ENCODE measurements around the gene VSX1.

Gene VSX1

GRCh38 chr20:25046736-25047666, 34.9 kb downstream of the VSX1 start:
- Histone ChIP-seq H3K9me3 (ENCODE audit: control insufficient read depth, low read length) (no peaks in the 10 kb centered on the region), H3K36me3 (ENCODE audit: control insufficient read depth, insufficient read depth, low read length) (no peaks in the 10 kb centered on the region), H3K4me1 (ENCODE audit: control insufficient read depth, insufficient read depth, low read length) (no peaks in the 10 kb centered on the region), H3K4me3 (ENCODE audit: insufficient read depth, low read depth, low read length) (no peak overlapping the region), H3K27ac (ENCODE audit: insufficient read depth, low read depth, low read length, poor library complexity, severe bottlenecking) (no peak overlapping the region), H3K27me3 (ENCODE audit: control insufficient read depth, insufficient read depth, low read length, poor library complexity, severe bottlenecking) (no peaks in the 10 kb centered on the region)
- 87 to 88% methylated on average over 21 of the region's 21 CpGs for WGBS, 2 experiments

- WGBS, 2 experiments = 85 to 88% methylated on average over 14 of the region's 14 CpGs
- Histone ChIP-seq H3K4me1 (ENCODE audit: control insufficient read depth, insufficient read depth, low read length) (no peaks in the 10 kb centered on the region), H3K27me3 (ENCODE audit: control insufficient read depth, insufficient read depth, low read length, poor library complexity, severe bottlenecking) (no peaks in the 10 kb centered on the region)
Measured at GRCh38 chr20:25046181-25046641, 35.7 kb downstream of the VSX1 start.

GRCh38 chr20:25045343-25045712, 36.6 kb downstream of the VSX1 start:
- Histone ChIP-seq H3K9me3 (ENCODE audit: control insufficient read depth, low read length) (no peaks in the 10 kb centered on the region), H3K36me3 (ENCODE audit: control insufficient read depth, insufficient read depth, low read length) (no peaks in the 10 kb centered on the region), H3K4me1 (ENCODE audit: control insufficient read depth, insufficient read depth, low read length) (no peaks in the 10 kb centered on the region), H3K4me3 (ENCODE audit: insufficient read depth, low read depth, low read length) (no peak overlapping the region), H3K27me3 (ENCODE audit: control insufficient read depth, insufficient read depth, low read length, poor library complexity, severe bottlenecking) (no peaks in the 10 kb centered on the region), H3K27ac (ENCODE audit: insufficient read depth, low read depth, low read length, poor library complexity, severe bottlenecking) (no peak overlapping the region)
- 82 to 86% methylated on average over 9 of the region's 9 CpGs for WGBS, 2 experiments

More at GRCh38 chr20:25046181-25046641, 35.7 kb downstream of the VSX1 start:
- Histone ChIP-seq H3K4me3 (ENCODE audit: insufficient read depth, low read depth, low read length) (no peak overlapping the region), H3K27ac (ENCODE audit: insufficient read depth, low read depth, low read length, poor library complexity, severe bottlenecking) (no peak overlapping the region), H3K36me3 (ENCODE audit: control insufficient read depth, insufficient read depth, low read length) (no peaks in the 10 kb centered on the region), H3K9me3 (ENCODE audit: control insufficient read depth, low read length) (no peaks in the 10 kb centered on the region)

GRCh38 chr20:25044660-25045342, 37.1 kb downstream of the VSX1 start:
- Histone ChIP-seq H3K4me1 (ENCODE audit: control insufficient read depth, insufficient read depth, low read length) (no peaks in the 10 kb centered on the region), H3K27ac (ENCODE audit: insufficient read depth, low read depth, low read length, poor library complexity, severe bottlenecking) (no peak overlapping the region), H3K4me3 (ENCODE audit: insufficient read depth, low read depth, low read length) (no peak overlapping the region), H3K27me3 (ENCODE audit: control insufficient read depth, insufficient read depth, low read length, poor library complexity, severe bottlenecking) (no peaks in the 10 kb centered on the region), H3K36me3 (ENCODE audit: control insufficient read depth, insufficient read depth, low read length) (no peaks in the 10 kb centered on the region), H3K9me3 (ENCODE audit: control insufficient read depth, low read length) (no peaks in the 10 kb centered on the region)
- WGBS, 2 experiments = 88% methylated on average over 14 of the region's 14 CpGs

- Histone ChIP-seq H3K9me3 (ENCODE audit: control insufficient read depth, low read length) (no peaks in the 10 kb centered on the region), H3K27me3 (ENCODE audit: control insufficient read depth, insufficient read depth, low read length, poor library complexity, severe bottlenecking) (no peaks in the 10 kb centered on the region), H3K4me3 (ENCODE audit: insufficient read depth, low read depth, low read length) (no peak overlapping the region), H3K27ac (ENCODE audit: insufficient read depth, low read depth, low read length, poor library complexity, severe bottlenecking) (no peak overlapping the region), H3K4me1 (ENCODE audit: control insufficient read depth, insufficient read depth, low read length) (no peaks in the 10 kb centered on the region), H3K36me3 (ENCODE audit: control insufficient read depth, insufficient read depth, low read length) (no peaks in the 10 kb centered on the region)
- WGBS, 2 experiments = 93 to 94% methylated on average over 5 of the region's 5 CpGs
Measured at GRCh38 chr20:25044261-25044560, 37.7 kb downstream of the VSX1 start.

- Histone ChIP-seq H3K4me1 (ENCODE audit: control insufficient read depth, insufficient read depth, low read length) (no peaks in the 10 kb centered on the region), H3K27me3 (ENCODE audit: control insufficient read depth, insufficient read depth, low read length, poor library complexity, severe bottlenecking) (no peaks in the 10 kb centered on the region), H3K36me3 (ENCODE audit: control insufficient read depth, insufficient read depth, low read length) (no peaks in the 10 kb centered on the region), H3K9me3 (ENCODE audit: control insufficient read depth, low read length) (no peaks in the 10 kb centered on the region), H3K4me3 (ENCODE audit: insufficient read depth, low read depth, low read length) (no peak overlapping the region), H3K27ac (ENCODE audit: insufficient read depth, low read depth, low read length, poor library complexity, severe bottlenecking) (no peak overlapping the region)
- 93 to 97% methylated on average over 9 of the region's 9 CpGs for WGBS, 2 experiments
Measured at GRCh38 chr20:25043499-25044260, 38.3 kb downstream of the VSX1 start.

- H3K9me3 ChIP-seq (ENCODE audit: control insufficient read depth, low read length) = no peaks in the 10 kb centered on the region
- no peaks in the 10 kb centered on the region for H3K36me3 ChIP-seq (ENCODE audit: control insufficient read depth, insufficient read depth, low read length)
- WGBS, 2 experiments = 87 to 88% methylated on average over 14 of the region's 14 CpGs
- no peak overlapping the region for H3K4me3 ChIP-seq (ENCODE audit: insufficient read depth, low read depth, low read length)
- H3K27ac ChIP-seq (ENCODE audit: insufficient read depth, low read depth, low read length, poor library complexity, severe bottlenecking) = no peak overlapping the region
- no peaks in the 10 kb centered on the region for H3K27me3 ChIP-seq (ENCODE audit: control insufficient read depth, insufficient read depth, low read length, poor library complexity, severe bottlenecking)
- H3K4me1 ChIP-seq (ENCODE audit: control insufficient read depth, insufficient read depth, low read length) = no peaks in the 10 kb centered on the region
Measured at GRCh38 chr20:25042531-25043498, 39.1 kb downstream of the VSX1 start.

GRCh38 chr20:25041813-25042530, 40.0 kb downstream of the VSX1 start:
- H3K4me1 ChIP-seq (ENCODE audit: control insufficient read depth, insufficient read depth, low read length) = no peaks in the 10 kb centered on the region
- 94 to 97% methylated on average over 21 of the region's 21 CpGs for WGBS, 2 experiments

GRCh38 chr20:25040438-25040831, 41.5 kb downstream of the VSX1 start:
- H3K36me3 ChIP-seq (ENCODE audit: control insufficient read depth, insufficient read depth, low read length) = no peaks in the 10 kb centered on the region

More at GRCh38 chr20:25041813-25042530, 40.0 kb downstream of the VSX1 start:
- Histone ChIP-seq H3K9me3 (ENCODE audit: control insufficient read depth, low read length) (no peaks in the 10 kb centered on the region), H3K27ac (ENCODE audit: insufficient read depth, low read depth, low read length, poor library complexity, severe bottlenecking) (no peak overlapping the region), H3K36me3 (ENCODE audit: control insufficient read depth, insufficient read depth, low read length) (no peaks in the 10 kb centered on the region), H3K27me3 (ENCODE audit: control insufficient read depth, insufficient read depth, low read length, poor library complexity, severe bottlenecking) (no peaks in the 10 kb centered on the region), H3K4me3 (ENCODE audit: insufficient read depth, low read depth, low read length) (no peak overlapping the region)

More at GRCh38 chr20:25040438-25040831, 41.5 kb downstream of the VSX1 start:
- Histone ChIP-seq H3K4me3 (ENCODE audit: insufficient read depth, low read depth, low read length) (no peak overlapping the region), H3K27ac (ENCODE audit: insufficient read depth, low read depth, low read length, poor library complexity, severe bottlenecking) (no peak overlapping the region), H3K9me3 (ENCODE audit: control insufficient read depth, low read length) (no peaks in the 10 kb centered on the region), H3K4me1 (ENCODE audit: control insufficient read depth, insufficient read depth, low read length) (no peaks in the 10 kb centered on the region), H3K27me3 (ENCODE audit: control insufficient read depth, insufficient read depth, low read length, poor library complexity, severe bottlenecking) (no peaks in the 10 kb centered on the region)
- WGBS, 2 experiments = 91% methylated on average over 6 of the region's 6 CpGs

All from ectodermal cell (in vitro differentiated cells).